Measurements from ENCODE around the gene PHACTR1. TPM values are rescaled to one million over a fixed set of nuclear protein-coding genes. Genes with fewer than 3 reads are reported as not detected.

Gene PHACTR1
- total RNA-seq, 1 experiment from 2014 or later: 0.05 TPM

GRCh38 chr6:12968290-12968689 is 251.7 kb downstream of the PHACTR1 start:
- intact Hi-C loops (cut with micrococcal nuclease; ENCODE audit: unreplicated experiment): no loop called here
- peaks cover 18% of the 10 kb centered on the region for H3K27me3 ChIP-seq (ENCODE audit: control insufficient read depth, insufficient read depth, low read length)
- BruUV-seq (replicated peaks): no TSS peak
- no peaks in the 10 kb centered on the region for H3K4me1 ChIP-seq (ENCODE audit: control insufficient read depth, insufficient read depth, low read length)
- H3K4me3 ChIP-seq (ENCODE audit: low read depth in 2 of 2, low read length in 2 of 2): no peak overlapping the region
- H3K9me3 ChIP-seq (ENCODE audit: control insufficient read depth, insufficient read depth, low read depth, low read length): no peaks in the 10 kb centered on the region
- DNase-seq (ENCODE audit: low read depth, low spot score) (no peak), ATAC-seq (no peak)
- H3K27ac ChIP-seq (ENCODE audit: low read length): no peak overlapping the region
- H3K36me3 ChIP-seq (ENCODE audit: control insufficient read depth, insufficient read depth, low read length): no peaks in the 10 kb centered on the region
- in situ Hi-C loops (cut with HindIII; ENCODE audit: low pct_unique_long_range_greater_than_20kb, low sequenced_read_pairs): no loop called here
- no peak for TF ChIP-seq SIN3A (IDR thresholded peaks at IDR 0.05; ENCODE audit: borderline replicate concordance, insufficient read depth, low read depth, low read length)
- TF ChIP-seq, protein P1, sequence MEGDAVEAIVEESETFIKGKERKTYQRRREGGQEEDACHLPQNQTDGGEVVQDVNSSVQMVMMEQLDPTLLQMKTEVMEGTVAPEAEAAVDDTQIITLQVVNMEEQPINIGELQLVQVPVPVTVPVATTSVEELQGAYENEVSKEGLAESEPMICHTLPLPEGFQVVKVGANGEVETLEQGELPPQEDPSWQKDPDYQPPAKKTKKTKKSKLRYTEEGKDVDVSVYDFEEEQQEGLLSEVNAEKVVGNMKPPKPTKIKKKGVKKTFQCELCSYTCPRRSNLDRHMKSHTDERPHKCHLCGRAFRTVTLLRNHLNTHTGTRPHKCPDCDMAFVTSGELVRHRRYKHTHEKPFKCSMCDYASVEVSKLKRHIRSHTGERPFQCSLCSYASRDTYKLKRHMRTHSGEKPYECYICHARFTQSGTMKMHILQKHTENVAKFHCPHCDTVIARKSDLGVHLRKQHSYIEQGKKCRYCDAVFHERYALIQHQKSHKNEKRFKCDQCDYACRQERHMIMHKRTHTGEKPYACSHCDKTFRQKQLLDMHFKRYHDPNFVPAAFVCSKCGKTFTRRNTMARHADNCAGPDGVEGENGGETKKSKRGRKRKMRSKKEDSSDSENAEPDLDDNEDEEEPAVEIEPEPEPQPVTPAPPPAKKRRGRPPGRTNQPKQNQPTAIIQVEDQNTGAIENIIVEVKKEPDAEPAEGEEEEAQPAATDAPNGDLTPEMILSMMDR (IDR thresholded peaks at IDR 0.05): no peak
- TF ChIP-seq POLR2AphosphoS5 (IDR thresholded peaks at IDR 0.05; ENCODE audit: low read depth, low read length): no peak
- TF ChIP-seq, protein P2, sequence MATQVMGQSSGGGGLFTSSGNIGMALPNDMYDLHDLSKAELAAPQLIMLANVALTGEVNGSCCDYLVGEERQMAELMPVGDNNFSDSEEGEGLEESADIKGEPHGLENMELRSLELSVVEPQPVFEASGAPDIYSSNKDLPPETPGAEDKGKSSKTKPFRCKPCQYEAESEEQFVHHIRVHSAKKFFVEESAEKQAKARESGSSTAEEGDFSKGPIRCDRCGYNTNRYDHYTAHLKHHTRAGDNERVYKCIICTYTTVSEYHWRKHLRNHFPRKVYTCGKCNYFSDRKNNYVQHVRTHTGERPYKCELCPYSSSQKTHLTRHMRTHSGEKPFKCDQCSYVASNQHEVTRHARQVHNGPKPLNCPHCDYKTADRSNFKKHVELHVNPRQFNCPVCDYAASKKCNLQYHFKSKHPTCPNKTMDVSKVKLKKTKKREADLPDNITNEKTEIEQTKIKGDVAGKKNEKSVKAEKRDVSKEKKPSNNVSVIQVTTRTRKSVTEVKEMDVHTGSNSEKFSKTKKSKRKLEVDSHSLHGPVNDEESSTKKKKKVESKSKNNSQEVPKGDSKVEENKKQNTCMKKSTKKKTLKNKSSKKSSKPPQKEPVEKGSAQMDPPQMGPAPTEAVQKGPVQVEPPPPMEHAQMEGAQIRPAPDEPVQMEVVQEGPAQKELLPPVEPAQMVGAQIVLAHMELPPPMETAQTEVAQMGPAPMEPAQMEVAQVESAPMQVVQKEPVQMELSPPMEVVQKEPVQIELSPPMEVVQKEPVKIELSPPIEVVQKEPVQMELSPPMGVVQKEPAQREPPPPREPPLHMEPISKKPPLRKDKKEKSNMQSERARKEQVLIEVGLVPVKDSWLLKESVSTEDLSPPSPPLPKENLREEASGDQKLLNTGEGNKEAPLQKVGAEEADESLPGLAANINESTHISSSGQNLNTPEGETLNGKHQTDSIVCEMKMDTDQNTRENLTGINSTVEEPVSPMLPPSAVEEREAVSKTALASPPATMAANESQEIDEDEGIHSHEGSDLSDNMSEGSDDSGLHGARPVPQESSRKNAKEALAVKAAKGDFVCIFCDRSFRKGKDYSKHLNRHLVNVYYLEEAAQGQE (IDR thresholded peaks at IDR 0.05; ENCODE audit: insufficient read depth in 1 of 2, low read depth in 2 of 2, low read length in 1 of 2): no peak
- TF ChIP-seq TCF7L2 (IDR thresholded peaks at IDR 0.05; ENCODE audit: low read depth, low read length): no peak
- ChIA-PET CTCF (no interaction called here), POLR2A (no interaction called here)

DNA sequence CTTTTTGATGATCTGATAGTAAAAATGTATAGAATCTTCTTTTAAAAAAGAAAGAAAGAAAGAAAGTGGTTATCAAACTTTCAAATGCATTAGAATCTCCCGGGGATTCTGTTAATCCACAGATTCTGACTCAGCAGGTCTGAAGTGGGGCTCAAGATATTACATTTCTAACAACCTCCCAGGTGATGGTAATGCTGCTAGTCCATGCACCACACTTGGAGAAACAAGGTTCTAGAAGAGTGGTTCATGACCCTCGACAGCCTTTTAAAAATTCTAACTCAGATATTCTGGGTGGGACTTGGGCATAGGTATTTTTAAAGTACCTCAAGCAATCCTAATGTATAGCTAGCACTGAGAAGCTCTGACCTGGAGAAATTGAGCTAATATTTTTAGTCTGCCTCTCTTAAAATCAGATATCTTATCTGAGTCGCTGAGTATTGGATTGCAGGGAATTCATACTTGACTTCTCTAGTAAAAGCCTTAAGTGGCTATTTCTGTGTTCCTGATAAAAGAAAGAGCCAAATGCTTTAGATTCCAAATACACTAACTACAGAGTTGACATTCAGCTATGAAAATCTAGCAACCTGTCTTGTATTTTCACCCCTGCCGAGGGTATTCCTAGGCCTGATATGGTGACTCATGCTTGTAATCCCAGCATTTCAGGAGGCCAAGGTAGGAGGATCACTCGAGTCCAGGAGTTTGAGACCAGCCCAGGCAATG is 252.4 kb downstream of the PHACTR1 start:
- no peaks in the 10 kb centered on the region for H3K36me3 ChIP-seq (ENCODE audit: control insufficient read depth, insufficient read depth, low read length)
- no peak overlapping the region for H3K4me3 ChIP-seq (ENCODE audit: low read depth in 2 of 2, low read length in 2 of 2)
- no peak for ATAC-seq
- peaks cover 17% of the 10 kb centered on the region for H3K27me3 ChIP-seq (ENCODE audit: control insufficient read depth, insufficient read depth, low read length)
- TF ChIP-seq, protein P2 (IDR thresholded peaks at IDR 0.05; ENCODE audit: insufficient read depth in 1 of 2, low read depth in 2 of 2, low read length in 1 of 2): no peak
- TF ChIP-seq, protein P1 (IDR thresholded peaks at IDR 0.05): no peak
- TF ChIP-seq SIN3A (IDR thresholded peaks at IDR 0.05; ENCODE audit: borderline replicate concordance, insufficient read depth, low read depth, low read length): no peak
- TF ChIP-seq POLR2AphosphoS5 (IDR thresholded peaks at IDR 0.05; ENCODE audit: low read depth, low read length): no peak
- TF ChIP-seq TCF7L2 (IDR thresholded peaks at IDR 0.05; ENCODE audit: low read depth, low read length): no peak
- H3K27ac ChIP-seq (ENCODE audit: low read length): no peak overlapping the region
- intact Hi-C loops (cut with micrococcal nuclease; ENCODE audit: unreplicated experiment) (no loop called here), in situ Hi-C loops (cut with HindIII; ENCODE audit: low pct_unique_long_range_greater_than_20kb, low sequenced_read_pairs) (no loop called here)
- no peaks in the 10 kb centered on the region for H3K9me3 ChIP-seq (ENCODE audit: control insufficient read depth, insufficient read depth, low read depth, low read length)
- H3K4me1 ChIP-seq (ENCODE audit: control insufficient read depth, insufficient read depth, low read length): no peaks in the 10 kb centered on the region
- no peak for DNase-seq (ENCODE audit: low read depth, low spot score)
- CTCF ChIA-PET: no interaction called here
- BruUV-seq (replicated peaks): no TSS peak
- POLR2A ChIA-PET: no interaction called here
